ENCODE measurements around the gene ADAMTS2.

ADAMTS2 gene

GRCh38 chr5:179137643-179138567 is 207.4 kb downstream of the ADAMTS2 start:
- DNase-seq (ENCODE audit: low read depth): no peak

GRCh38 chr5:179137016-179137642 is 208.1 kb downstream of the ADAMTS2 start:
- no peak for DNase-seq (ENCODE audit: low read depth)

GRCh38 chr5:179135441-179136215 is 209.6 kb downstream of the ADAMTS2 start:
- no peak for DNase-seq (ENCODE audit: low read depth)

GRCh38 chr5:179135006-179135405 is 210.3 kb downstream of the ADAMTS2 start:
- no peak for DNase-seq (ENCODE audit: low read depth)

GRCh38 chr5:179134511-179134910 is 210.8 kb downstream of the ADAMTS2 start:
- DNase-seq (ENCODE audit: low read depth): no peak

- no peak for DNase-seq (ENCODE audit: low read depth)
Observed at GRCh38 chr5:179132586-179133355, 212.5 kb downstream of the ADAMTS2 start.

GRCh38 chr5:179131886-179132585 is 213.2 kb downstream of the ADAMTS2 start:
- DNase-seq (ENCODE audit: low read depth): no peak

GRCh38 chr5:179131321-179131835 is 213.9 kb downstream of the ADAMTS2 start:
- no peak for DNase-seq (ENCODE audit: low read depth)

- no peak for DNase-seq (ENCODE audit: low read depth)
Observed at GRCh38 chr5:179130101-179130681, 215.1 kb downstream of the ADAMTS2 start.

- DNase-seq (ENCODE audit: low read depth): no peak
Observed at GRCh38 chr5:179129607-179130071, 215.6 kb downstream of the ADAMTS2 start.

- no peak for DNase-seq (ENCODE audit: low read depth)
Observed at GRCh38 chr5:179128976-179129375, 216.3 kb downstream of the ADAMTS2 start.

- DNase-seq (ENCODE audit: low read depth): no peak
Observed at GRCh38 chr5:179128041-179128365, 217.3 kb downstream of the ADAMTS2 start.

- DNase-seq (ENCODE audit: low read depth): no peak
Observed at GRCh38 chr5:179127136-179128040, 217.9 kb downstream of the ADAMTS2 start.

GRCh38 chr5:179126506-179126991 is 218.7 kb downstream of the ADAMTS2 start:
- DNase-seq (ENCODE audit: low read depth): no peak

- no peak for DNase-seq (ENCODE audit: low read depth)
Observed at GRCh38 chr5:179125789-179126505, 219.3 kb downstream of the ADAMTS2 start.

GRCh38 chr5:179124853-179125788 is 220.1 kb downstream of the ADAMTS2 start:
- DNase-seq (ENCODE audit: low read depth): no peak

- no peak for DNase-seq (ENCODE audit: low read depth)
Observed at GRCh38 chr5:179124273-179124852, 220.9 kb downstream of the ADAMTS2 start.

Data from stimulated activated CD8-positive, alpha-beta memory T cell treated with anti-CD3 and anti-CD28 coated beads, Interleukin-15, amount 100 ng/mL, for 24 hours (primary cell).